ENCODE data around the gene KCNIP4.

DNA sequence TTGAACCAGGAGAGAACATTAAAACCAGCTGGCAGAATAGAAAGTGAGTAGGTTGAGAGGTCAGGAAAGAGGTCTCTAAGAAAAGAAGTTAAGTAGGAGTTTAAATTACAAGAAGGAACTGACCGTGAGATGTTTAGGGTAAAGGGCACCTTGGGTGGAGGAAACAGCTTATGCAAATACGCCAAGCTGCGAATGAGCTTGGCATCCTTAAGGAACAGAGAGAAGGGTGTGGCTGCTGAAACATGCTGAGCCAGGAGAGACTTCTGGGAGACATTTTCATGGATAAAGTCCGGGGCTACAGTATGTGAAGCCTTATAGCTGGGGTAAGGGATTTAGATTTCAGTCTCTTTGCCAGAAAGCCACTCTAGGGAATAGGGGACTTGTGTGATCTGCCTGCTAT, 249.1 kb downstream of the KCNIP4 start:
- TF ChIP-seq COPS2 (conservative IDR thresholded peaks at IDR 0.05) (no peak), BRCA1 (IDR thresholded peaks at IDR 0.05) (no peak), BRCA1 (CRISPR knock-in tag; IDR thresholded peaks at IDR 0.05) (no peak), TARDBP (IDR thresholded peaks at IDR 0.05) (no peak), MXI1 (IDR thresholded peaks at IDR 0.05; ENCODE audit: low read depth, low read length) (no peak), ATF4 (CRISPR knock-in tag; IDR thresholded peaks at IDR 0.05) (no peak), JUND (IDR thresholded peaks at IDR 0.05; ENCODE audit: borderline replicate concordance, low read depth, low read length) (no peak), JUND (tag; IDR thresholded peaks at IDR 0.05; ENCODE audit: borderline replicate concordance, low read depth, low read length) (no peak), POLR2AphosphoS5 (IDR thresholded peaks at IDR 0.05; ENCODE audit: control insufficient read depth, insufficient read depth, low read depth, low read length) (no peak), CTCF (IDR thresholded peaks at IDR 0.05 in 2 of 3, conservative IDR thresholded peaks at IDR 0.05 in 1 of 3; ENCODE audit: insufficient read depth in 2 of 3, low read depth in 1 of 3, low read length in 3 of 3) (no peak), CBFB (CRISPR knock-in tag; IDR thresholded peaks at IDR 0.05) (no peak), SMAD1 (IDR thresholded peaks at IDR 0.05; ENCODE audit: low read depth, low read length, partially characterized antibody) (no peak), EZH2 (IDR thresholded peaks at IDR 0.05; ENCODE audit: borderline replicate concordance, low read depth, low read length) (no peak), ETV1 (tag; conservative IDR thresholded peaks at IDR 0.05; ENCODE audit: low read depth) (no peak)
- TF ChIP-seq, protein P1, sequence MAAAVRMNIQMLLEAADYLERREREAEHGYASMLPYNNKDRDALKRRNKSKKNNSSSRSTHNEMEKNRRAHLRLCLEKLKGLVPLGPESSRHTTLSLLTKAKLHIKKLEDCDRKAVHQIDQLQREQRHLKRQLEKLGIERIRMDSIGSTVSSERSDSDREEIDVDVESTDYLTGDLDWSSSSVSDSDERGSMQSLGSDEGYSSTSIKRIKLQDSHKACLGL (CRISPR knock-in tag; IDR thresholded peaks at IDR 0.05; ENCODE audit: borderline replicate concordance, poor library complexity, severe bottlenecking) = no peak
- TF ChIP-seq, protein P2, sequence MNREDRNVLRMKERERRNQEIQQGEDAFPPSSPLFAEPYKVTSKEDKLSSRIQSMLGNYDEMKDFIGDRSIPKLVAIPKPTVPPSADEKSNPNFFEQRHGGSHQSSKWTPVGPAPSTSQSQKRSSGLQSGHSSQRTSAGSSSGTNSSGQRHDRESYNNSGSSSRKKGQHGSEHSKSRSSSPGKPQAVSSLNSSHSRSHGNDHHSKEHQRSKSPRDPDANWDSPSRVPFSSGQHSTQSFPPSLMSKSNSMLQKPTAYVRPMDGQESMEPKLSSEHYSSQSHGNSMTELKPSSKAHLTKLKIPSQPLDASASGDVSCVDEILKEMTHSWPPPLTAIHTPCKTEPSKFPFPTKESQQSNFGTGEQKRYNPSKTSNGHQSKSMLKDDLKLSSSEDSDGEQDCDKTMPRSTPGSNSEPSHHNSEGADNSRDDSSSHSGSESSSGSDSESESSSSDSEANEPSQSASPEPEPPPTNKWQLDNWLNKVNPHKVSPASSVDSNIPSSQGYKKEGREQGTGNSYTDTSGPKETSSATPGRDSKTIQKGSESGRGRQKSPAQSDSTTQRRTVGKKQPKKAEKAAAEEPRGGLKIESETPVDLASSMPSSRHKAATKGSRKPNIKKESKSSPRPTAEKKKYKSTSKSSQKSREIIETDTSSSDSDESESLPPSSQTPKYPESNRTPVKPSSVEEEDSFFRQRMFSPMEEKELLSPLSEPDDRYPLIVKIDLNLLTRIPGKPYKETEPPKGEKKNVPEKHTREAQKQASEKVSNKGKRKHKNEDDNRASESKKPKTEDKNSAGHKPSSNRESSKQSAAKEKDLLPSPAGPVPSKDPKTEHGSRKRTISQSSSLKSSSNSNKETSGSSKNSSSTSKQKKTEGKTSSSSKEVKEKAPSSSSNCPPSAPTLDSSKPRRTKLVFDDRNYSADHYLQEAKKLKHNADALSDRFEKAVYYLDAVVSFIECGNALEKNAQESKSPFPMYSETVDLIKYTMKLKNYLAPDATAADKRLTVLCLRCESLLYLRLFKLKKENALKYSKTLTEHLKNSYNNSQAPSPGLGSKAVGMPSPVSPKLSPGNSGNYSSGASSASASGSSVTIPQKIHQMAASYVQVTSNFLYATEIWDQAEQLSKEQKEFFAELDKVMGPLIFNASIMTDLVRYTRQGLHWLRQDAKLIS (CRISPR knock-in tag; IDR thresholded peaks at IDR 0.05) = no peak
